GM18507 (cell line): Measurements from ENCODE around the gene BOLL.
A peak's percentile ranks its signal among the peaks of the same experiment; 100 is the strongest.
"Not testable (repeated sequence)": the region's sequence is repeated elsewhere in the genome, so short reads cannot be mapped to it uniquely, and the experiment has no call there.

ENCODE experiments used
- DNase-seq: peaks from one replicate; pipeline ENCODE4 v3.0.0; 2011; ENCODE audit warnings: low read depth; ENCODE audit not compliant: insufficient read length; ENCODE audit errors: extremely low spot score
- FAIRE-seq: peaks from 2 replicates; lab custom pipeline; 2011; peaks lifted over from hg19 to GRCh38; lab: Jason Lieb, UNC

BOLL gene

DNA sequence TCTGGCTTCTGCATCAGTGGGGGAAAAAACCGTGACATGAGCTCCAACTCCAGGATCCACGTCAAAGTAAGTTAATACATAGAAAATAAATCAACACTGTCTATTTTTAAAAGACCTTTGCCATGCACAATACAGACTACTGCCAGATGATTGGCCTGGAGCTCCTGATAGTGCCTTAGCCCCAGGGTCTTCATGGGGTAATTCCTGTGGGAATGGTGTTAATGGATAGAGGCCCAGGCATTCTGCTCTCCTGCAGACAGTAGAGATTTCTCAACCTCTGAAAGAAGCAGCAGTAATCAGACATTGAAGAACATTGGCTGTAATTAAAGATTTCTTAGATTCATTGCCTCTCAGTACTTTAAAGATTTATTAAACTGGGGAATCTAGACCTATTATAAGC lies 15.0 kb upstream of the BOLL start:
- FAIRE-seq (no peak), DNase-seq (no peak)

GRCh38 chr2:197799068-197799467 lies 13.9 kb upstream of the BOLL start:
- FAIRE-seq (no peak), DNase-seq (no peak)

DNA sequence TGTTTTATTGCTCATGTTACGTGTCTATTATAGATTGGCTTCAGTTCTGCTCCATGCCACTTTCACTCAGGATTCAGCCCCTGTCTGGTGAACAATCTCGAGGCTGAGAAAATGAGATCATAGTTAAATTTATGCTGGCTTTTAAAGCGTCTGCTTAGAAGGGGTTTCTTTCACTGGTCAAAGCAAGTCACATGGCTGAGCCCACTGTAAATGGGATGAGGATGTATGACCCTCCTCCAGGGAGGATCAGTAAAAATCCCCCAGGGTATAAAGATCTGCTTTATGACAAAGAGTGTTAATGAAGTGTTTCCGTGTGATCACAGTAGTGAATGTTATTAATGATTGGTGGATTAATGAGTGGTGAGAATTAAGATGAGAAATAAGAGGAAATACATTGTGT lies 13.1 kb upstream of the BOLL start:
- DNase-seq (no peak), FAIRE-seq (no peak)

- FAIRE-seq (no peak), DNase-seq (no peak)
Observed at GRCh38 chr2:197795277-197795676, 10.2 kb upstream of the BOLL start.

- no peak for DNase-seq
- FAIRE-seq, result no peak
Observed at GRCh38 chr2:197793456-197793855, 8.3 kb upstream of the BOLL start.

DNA sequence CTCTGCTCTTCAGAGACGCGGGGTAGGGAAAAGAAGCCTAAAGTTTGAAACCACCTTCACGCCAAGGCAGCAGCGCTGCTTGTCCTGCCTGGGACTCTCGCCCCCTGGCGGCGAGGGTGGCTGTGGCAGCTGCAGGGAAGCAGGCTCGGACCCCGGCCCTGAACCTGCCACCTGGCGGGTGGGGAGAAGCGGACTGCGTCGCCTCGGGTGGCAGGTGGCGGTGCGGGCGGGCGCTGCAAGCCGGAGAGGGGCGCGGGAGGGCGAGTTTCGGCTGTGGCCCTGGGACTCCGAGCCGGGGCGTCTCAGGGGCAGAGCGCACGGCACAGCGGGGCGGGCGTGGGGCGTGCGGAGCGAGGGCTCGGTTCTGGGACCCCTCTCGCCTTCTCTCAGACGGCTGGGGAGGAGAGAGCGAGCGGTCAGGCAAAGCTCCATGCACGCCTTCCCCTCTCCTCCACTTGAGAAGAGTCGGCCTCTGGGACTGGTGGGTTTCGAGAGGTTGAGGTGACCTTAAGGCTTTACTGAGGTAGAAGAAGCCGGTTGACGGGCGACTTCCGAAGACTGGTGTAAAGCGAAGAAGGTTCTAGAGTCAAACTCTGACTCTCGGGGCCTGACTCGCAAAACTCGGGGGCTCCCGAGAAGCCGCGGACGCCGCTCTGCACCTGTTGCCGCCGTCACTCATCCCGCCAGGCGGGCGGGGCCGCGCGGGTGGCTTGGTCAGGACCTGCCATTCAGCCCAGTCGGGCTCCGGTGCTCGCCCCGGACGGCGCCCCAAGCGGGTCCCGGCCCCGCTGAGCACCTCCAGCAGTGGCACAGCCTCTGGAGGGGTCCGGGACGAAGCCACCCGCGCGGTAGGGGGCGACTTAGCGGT lies 1.1 kb upstream of the BOLL start:
- FAIRE-seq (peak; percentile 31), DNase-seq (peak; percentile 39)

DNA sequence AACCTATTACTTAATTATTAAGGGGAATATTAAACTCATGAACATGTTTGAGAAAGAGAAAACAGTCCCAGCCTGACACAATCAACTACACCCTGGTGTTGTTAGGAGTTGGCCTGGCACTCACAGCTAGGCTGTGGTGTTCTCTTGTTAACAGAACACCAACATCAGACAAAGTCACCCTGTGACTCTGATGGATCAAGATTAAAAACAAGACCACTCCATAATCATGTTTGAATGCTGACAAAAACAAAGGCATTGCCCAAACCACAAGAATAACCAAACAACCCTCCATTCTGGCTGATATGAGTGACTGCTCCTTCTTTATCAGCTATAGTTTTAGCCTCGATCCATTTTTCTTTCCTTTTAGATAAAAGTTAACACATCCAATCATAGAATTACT lies 3.0 kb downstream of the BOLL start:
- FAIRE-seq, result no peak
- no peak for DNase-seq

DNA sequence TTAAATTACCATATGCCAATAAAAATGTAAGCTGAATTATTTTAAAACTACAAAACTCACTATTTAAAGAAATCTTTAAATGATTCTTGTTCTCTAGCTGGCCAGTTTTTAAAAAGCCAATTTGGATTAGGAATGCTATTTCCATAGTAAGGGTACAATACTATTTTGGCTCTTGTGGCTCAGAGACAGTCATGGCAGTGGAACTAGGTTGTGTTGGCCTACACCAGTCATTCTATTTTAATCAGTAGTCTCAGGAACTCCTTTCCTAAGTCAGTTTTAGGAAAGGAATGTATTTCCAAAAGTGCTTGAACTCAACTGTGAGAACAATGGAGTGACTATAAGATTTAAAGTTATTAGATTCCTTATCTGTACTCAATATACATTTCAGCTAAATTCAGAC lies 5.9 kb downstream of the BOLL start:
- FAIRE-seq (no peak), DNase-seq (no peak)

GRCh38 chr2:197777823-197778407 lies 7.2 kb downstream of the BOLL start:
- FAIRE-seq (peak; percentile 92), DNase-seq (no peak)

- DNase-seq, result no peak
- no peak for FAIRE-seq
Observed at GRCh38 chr2:197760293-197760657, 24.8 kb downstream of the BOLL start.

DNA sequence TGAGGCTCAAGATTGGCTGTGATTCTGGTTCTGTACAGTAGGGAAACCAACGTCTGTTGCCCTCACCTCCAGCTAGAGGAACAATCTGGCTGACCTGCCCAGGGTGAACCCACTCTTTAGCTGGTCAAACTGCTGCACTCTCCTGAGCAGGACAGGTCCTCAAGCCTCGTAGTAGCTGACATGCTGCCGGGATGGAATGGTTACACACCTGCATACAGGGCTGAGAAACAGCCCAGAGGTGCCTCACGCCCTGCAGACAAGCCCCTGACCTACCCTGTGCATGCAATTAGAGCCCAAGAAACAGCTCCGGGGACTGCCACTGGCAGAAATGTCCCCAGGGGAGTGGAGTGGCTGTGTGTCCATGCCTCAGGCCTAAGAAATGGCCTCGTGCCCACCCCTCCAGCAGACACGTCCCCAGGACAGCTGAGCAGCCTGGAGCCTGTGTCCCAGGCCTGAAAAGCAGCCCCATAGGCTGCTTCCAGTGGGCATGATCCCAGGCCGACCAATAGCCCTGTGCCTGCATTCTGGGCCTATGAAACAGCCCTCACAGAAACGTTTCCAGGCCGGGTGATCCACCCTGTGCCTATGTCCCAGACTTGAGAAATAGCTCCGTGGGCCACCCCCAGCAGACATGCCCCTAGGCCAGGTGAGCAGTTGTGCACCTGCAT lies 25.4 kb downstream of the BOLL start:
- DNase-seq, result no peak
- no peak for FAIRE-seq

- FAIRE-seq (no peak), DNase-seq (no peak)
Observed at GRCh38 chr2:197759013-197759412, 26.1 kb downstream of the BOLL start.

- FAIRE-seq, result no peak
- DNase-seq, result no peak
Observed at GRCh38 chr2:197740200-197740599, 44.9 kb downstream of the BOLL start.

DNA sequence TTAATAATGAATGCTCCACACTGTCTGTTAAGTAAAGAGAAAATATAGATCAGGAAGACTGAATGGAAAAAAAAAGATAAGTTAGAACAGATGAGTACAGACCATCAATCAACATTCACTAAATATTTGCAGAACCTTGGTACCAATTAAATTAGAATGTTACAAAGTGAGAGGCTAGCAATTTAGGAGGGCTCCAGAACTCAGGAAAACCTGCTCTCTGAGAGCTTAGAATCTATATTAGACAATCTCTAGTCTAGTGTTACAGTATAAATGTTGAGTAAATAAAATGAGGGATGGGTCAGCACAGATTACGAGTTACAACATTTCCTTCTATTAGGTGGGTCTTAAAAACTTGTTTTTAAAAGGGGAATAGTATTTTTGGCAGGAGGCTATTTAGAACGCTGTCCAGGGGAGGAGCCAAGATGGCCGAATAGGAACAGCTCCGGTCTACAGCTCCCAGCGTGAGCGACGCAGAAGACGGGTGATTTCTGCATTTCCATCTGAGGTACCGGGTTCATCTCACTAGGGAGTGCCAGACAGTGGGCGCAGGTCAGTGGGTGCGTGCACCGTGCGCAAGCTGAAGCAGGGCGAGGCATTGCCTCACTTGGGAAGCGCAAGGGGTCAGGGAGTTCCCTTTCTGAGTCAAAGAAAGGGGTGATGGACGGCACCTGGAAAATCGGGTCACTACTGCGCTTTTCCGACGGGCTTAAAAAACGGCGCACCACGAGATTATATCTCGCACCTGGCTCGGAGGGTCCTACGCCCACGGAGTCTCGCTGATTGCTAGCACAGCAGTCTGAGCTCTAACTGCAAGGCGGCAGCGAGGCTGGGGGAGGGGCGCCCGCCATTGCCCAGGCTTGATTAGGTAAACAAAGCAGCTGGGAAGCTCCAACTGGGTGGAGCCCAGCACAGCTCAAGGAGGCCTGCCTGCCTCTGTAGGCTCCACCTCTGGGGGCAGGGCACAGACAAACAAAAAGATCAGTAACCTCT lies 56.3 kb downstream of the BOLL start:
- FAIRE-seq, result not testable (repeated sequence)

GRCh38 chr2:197727011-197727410 lies 58.1 kb downstream of the BOLL start:
- FAIRE-seq, result no peak

More for the DNA sequence above, 56.3 kb downstream of the BOLL start:
- DNase-seq, result not testable (repeated sequence)

DNA sequence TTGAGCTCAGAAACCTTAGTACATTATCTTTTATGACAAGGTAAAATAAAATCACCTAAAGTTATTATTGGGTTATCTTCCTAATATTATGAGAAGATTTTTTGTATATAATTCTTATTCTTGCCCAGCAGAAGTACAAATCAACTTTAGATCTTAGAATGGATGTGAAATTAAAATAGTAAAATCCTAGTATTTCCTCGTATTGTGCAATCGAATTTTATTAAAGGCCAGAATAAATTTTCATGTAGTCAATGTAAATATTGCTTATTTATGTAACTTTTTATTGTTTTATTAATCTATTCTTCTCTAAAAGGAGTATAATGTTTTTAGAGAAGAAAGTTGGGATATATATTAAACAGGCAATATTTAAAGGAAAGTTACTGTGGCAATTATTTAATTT lies 67.3 kb downstream of the BOLL start:
- DNase-seq (no peak), FAIRE-seq (no peak)

More at GRCh38 chr2:197727011-197727410, 58.1 kb downstream of the BOLL start:
- DNase-seq, result no peak

DNA sequence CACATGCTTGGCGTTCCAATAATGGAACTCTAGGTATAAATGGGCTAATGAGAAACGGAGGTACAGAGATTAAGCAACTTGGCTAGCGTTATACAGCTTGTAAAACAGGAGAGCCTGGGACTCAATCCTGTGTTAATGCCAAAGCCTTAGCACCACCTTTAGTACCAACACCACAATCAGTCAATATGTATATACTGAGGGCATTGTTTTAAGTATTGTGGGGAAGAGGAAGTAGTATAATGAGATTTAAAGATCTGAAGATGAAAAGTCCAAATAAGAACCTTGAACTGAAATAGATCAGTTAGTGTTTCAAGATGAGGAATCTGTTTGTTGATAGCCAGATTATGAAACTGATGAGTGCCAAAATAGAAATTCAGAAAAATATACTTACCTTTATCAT lies 71.8 kb downstream of the BOLL start:
- no peak for DNase-seq
- no peak for FAIRE-seq

DNA sequence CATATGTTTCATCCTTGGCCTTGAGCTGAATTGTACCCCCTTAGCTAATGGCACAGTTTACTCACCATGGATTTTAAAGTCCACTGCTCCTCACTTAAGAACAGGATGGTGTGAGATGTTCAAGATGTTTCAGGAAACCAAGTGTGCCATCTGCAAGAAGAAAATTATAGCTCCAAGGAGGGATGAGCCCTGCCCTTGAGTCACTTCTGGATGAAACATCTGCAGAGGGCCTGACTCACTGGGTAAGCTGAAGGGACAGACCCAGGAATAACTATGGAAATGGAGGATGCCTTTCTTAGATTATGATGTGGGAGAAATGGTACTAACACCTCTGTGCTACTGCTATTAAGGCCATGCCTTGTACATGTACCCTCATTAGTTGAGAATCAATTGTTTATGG lies 73.5 kb downstream of the BOLL start:
- no peak for DNase-seq
- FAIRE-seq, result no peak

DNA sequence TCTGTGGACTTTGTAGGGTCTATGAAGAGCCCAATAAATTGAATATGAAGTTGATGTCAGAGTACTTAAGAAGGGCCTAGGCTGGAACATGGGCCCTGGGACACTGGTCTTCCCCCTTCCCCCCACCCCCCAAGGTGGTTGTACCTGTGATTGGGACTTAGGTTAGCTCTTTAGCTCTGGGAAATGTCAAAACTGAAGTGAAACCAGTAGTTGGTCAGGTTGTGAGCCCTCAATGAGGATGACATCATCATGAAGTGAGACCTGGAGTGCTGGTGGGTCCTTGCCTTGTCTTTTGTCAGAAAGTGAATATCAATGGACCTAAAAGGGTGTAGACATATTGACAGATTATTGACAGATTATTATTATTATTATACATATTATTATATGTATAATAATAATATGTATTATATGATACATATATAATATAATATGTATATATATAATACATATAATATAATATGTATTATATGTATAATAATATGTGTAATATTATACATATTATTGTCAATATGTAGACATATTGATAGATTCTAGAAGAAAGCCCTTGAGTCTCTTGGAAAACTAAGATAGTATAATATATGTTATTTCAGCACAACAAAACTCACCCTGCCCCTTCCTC lies 74.6 kb downstream of the BOLL start:
- FAIRE-seq (peak; percentile 83), DNase-seq (no peak)
